Measurements from ENCODE around the gene CHML.

CHML gene

DNA sequence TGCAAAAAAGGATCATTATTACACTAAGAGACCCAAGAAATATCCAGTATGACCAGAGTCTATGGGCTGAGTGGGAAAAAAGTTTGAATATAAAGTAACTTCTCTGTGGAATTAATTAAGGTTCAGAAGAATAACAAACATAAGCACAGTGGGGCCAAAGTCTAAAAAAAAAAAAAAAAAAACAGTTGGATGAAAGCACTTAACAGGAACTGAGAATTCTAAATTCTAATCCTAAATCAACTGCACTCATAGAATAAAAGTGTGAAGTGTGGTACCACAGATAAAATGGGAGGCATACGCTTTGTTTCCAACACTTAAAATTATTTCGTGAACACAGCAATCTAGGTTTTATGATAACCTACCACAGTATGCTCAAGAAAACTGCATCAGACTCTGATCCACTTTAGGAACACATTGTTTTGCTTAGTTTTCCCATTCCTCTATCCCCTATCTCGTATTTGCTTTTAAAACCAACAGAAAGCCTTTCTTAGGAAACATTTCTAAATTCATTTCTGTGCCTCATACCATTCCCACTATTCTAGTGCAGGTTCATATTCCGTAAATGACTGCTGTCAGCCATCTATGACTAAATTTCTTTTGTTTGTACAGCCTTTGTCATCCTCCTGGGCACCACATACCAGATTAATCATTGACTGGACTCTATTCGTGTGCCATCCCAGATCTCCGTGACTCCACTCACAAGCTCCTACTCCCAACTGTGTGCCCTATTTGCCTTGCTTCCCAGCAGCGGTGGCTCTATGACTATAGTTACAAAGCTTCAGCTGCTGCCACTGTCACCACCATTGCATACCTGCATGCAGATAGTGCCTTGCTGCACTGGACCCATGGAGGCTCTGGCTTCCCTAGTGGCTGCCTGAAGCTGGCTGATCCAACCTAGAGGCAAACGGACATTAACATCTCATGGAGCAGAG, 24.9 kb downstream of the CHML start:
- DNase-seq, result no peak

DNA sequence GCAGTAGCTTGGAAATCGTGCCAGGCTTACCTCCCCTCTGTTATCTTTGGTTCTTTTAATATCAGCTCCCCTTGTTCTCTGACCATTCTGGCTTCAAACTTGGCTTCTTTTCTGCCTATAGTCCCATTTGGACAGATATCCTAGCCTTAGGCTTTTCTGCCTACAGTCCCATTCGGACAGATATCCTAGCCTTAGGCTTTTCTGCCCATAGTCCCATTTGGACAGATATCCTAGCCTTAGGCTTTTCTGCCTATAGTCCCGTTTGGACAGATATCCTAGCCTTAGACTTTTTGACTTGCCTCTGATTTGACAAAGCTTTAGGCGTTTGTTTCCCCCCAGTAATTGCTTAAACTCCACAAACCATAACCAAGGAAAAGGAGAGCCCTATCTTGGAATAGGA, 25.6 kb downstream of the CHML start:
- DNase-seq, result no peak

DNA sequence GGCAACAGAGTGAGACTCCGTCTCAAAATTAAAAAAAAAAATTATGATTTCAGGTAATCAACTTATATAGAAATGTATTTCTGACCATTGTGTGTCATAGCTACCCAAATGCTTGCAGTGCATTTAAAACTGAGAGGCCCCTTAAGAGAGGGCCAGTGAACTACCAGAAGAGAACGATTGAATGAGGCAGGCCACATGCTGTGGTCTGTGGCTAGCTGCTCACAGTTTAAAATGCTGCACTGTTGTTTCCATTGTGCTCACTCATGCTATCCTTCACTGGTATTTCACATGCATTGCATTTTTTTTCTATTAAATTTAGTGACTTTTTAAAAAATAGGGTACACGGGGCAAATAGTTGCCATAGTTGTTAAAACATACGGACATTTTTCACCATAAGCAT, 26.0 kb downstream of the CHML start:
- no peak for DNase-seq

DNA sequence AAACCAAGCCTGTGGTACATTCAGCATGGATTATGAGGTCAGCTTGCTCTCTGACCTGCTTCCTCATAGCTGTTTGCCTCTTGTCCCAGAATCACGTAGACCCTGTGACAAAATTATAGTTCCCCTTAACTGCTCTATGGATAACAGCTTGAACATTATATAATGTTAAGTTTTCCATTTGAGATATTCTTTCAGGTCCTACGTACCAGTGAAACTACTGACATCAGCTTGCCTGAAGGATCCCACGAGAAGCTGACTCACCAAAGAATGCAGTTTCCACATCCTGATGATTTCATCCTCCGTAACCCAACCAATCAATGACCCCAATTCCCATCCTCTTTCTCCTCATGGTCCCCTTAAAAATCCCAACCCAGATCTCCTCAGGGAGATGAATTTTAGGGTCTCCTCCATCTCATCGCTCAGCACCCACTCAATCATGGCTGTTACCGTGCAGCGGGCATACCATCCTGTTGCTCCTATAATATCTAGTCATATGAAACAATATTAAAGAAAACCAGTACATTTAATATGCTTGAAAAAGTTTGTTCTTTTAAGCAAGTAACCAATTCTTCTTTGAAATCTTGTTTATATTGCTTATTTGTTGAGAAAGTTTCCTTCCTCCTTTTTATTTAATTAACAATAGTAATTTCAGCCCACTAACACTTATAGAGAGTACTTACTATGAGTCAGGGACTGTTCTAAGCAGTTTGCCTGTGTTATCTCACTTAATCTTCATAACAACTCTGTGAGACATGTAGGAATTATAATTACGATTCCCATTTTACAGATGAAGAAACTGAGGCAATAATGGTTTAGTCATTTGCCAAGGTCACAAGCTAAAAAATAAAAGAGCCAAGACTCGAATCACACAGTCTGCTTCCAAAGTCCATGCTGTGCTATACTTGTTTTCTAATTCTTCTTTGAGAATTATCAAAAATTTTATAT, 27.4 kb downstream of the CHML start:
- DNase-seq, result no peak

- DNase-seq, result no peak
These were observed 28.4 kb downstream of the CHML start for GRCh38 chr1:241611736-241612135.

- DNase-seq, result peak; percentile 38
These were observed 29.1 kb downstream of the CHML start for GRCh38 chr1:241611063-241611462.

DNA sequence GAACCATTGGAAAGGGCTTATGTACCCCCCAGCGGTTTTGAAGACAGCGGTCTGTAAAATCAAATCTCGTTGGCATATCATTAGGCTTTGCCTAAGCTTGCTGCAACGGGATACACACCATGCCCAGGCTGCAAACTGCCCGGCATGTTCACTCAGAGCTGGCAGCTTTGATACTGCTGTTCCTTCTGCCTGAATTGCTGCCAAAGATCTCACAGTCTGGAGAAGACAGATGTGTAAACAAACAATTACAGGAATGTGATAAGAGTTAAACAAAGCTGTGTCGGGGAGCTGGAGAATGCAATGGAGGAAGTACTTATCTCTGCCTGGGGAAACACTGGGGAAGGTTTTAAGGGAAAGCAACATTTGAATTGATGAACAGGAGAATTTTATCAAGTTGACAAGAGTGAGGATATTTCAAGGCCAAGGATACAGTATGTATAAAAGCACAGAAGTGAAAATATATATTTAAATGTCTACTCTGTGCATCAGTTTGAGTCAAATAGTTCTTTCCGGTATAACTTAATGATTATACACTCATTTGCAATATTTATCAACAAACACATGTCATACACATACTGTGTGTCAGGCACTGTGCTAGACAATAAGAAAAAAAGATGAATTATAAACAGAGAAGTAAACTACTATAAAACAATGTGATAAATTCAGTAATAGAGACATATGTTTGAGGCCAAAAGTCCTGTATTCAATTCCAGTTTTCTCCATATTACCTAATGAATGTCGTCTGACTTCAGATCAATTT, 29.9 kb downstream of the CHML start:
- peak; percentile 31 for DNase-seq

GRCh38 chr1:241608379-241609033, 31.7 kb downstream of the CHML start:
- DNase-seq, result no peak

DNA sequence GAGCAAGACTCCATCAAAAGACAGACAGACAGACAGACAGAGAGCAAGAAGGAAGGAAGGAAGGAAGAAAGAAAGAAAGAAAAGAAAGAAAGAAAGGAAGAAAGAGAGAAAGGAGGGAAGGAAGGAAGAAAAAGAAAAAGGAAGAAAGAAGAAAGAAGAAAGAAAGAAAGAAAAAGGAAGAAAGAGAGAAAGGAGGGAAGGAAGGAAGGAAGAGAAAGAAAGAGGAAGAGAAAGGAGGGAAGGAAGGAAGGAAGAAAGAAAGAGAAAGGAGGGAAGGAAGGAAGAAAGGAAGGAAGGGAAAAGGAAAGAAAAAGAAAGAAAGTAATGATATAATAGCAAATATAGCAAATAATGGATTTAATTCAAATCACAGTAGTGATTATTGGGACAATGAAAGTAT, 32.7 kb downstream of the CHML start:
- no peak for DNase-seq

- DNase-seq, result no peak
These were observed 33.6 kb downstream of the CHML start for GRCh38 chr1:241606544-241606943.

DNA sequence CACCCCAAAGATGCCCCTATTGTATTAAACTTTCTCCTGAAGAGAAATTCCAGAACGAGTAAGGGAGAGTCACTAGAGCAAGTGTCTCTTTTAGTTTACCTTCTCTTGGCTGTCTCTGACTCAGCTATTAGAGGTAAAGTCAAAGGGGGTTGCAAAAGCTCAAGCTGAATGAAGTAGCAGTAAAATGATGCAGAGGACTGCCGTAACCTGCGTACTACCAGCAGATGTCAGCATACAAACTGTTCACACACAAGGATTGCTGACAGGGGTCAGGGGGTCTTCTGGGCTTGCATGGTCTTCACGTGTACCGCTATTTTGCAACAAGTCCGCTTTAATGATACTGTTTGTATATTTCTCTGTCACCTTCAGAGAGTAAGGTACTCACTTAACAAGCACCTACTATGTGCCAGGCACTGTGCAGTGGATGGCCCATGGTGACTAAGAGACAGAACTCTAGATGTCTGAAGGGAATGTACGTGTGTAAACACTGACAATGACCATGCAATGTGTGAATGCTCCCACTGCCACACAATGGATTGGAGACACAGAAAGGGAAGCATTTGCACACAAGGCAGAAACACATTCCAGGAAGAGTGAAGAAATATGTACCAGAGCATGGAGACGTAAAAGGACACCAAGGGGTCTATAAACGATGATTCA, 34.9 kb downstream of the CHML start:
- no peak for DNase-seq

DNA sequence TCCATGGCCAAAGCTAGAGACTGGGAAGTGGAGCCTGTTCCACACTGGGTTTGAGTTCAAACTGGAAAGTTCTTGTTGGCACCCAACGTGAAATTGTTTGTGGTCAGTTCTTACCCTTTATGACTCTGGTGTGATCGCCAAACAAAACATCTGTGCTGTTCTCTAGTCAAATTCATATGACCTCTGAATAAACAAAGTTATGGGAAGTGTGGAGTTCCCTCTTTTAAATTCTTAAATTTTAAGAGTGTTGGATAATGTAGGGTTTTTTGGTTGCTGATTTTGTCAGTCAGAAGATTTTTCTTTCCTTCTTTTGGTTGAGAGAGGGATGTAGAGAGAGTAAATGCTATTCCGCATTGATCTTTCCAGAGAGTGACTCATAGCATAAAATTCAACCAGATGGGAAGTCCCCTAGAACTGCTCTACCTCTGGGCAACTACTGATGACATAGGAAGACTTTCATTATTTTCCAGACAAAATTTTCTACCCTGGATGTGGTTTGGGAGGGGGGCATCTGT, 36.4 kb downstream of the CHML start:
- DNase-seq, result no peak

DNA sequence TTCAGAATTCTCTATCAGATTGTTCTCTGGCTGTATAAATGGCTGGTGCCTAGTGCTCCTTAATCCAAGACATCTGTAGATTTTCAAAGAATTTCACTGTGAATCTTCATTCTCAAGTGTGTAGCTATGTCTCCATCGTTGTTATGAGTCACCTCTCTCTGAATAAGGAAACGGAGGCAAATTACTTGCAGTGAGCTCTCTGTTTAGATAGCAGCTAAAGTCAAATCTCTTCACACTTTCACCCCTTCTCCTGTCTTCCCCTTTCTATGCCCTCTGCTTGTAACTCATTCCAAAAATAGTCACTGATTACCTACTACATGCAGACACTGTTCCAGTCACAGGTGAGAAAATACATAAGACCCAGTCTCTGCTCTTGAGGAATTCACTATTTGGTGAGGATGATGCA, 39.7 kb downstream of the CHML start:
- no peak for DNase-seq

GRCh38 chr1:241598249-241598648, 41.9 kb downstream of the CHML start:
- DNase-seq, result no peak

- no peak for DNase-seq
These were observed 43.5 kb downstream of the CHML start for GRCh38 chr1:241596633-241597032.

- DNase-seq, result no peak
These were observed 47.0 kb downstream of the CHML start for GRCh38 chr1:241593186-241593585.

DNA sequence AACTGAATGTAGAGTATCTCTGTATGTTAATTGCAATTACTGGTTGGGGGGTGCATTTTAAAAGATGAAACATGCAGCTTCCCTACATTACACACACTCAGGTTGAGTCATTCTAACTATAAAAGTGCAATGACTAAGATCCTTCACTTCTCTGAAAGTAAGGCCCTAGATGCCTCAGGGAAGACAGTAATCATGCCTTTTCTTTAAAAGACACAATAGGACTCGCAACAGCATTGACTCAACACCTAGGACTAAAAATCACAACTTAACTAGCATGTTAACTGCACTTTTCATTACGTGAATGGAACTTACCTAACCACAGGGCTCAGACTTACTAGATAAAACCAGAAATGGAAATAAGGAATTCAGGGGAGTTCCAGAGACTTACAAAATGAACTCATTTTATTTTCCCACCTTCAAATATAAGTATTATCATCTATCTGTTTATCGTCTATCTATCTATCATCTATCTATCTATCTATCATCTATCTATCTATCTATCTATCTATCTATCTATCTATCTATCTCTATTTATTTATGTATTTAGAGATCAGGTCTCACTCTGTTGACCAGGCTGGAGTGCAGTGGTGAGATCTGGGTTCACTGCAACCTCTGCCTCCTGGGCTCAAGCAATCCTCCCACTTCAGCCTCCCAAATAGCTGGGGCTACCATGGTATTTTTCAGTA, 47.8 kb downstream of the CHML start:
- DNase-seq, result no peak

- no peak for DNase-seq
These were observed 48.4 kb downstream of the CHML start for GRCh38 chr1:241591736-241592135.

GRCh38 chr1:241591317-241591716, 48.9 kb downstream of the CHML start:
- DNase-seq, result no peak

DNA sequence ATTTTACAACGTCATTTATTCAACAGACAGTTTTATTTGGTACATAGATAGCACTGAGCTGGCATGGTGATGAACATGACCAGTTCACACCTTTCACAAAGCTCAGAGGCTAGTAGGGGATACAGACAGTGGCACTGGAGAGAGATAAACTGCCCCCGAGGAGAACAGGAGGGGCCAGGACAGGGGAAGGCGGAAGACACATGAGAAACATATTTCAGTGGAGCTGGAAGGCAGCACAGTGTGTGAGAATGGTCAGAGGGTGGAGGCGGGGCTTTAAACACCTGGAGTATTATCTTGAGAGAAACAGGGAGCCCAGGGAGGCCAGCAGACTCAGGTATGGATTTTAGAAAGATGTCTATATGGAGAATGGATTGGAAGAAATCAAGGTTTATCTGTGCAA, 49.5 kb downstream of the CHML start:
- no peak for DNase-seq

All from NCI-H2107 (cell line).